Caco-2 (cell line): Measurements from ENCODE around the gene SLC39A11. TPM values are rescaled to one million over a fixed set of nuclear protein-coding genes. Genes with fewer than 3 reads are reported as not detected.

Experiments used
- BruUV-seq: library from RNA; stranded (reverse); fragments of 400-500 nt; replicated peaks from 2 replicates; lab custom pipeline; 2021; lab: Mats Ljungman, UMichigan
- CTCF ChIA-PET: fragments of 300-600 bp; sonication (Branson Sonifier 250); formaldehyde crosslinking; loops from one replicate; lab custom pipeline; 2022; ENCODE audit warnings: antibody characterized with exemption; lab: Charles Lee
- POLR2A ChIA-PET: fragments of 300-600 bp; sonication (Branson Sonifier 250); formaldehyde crosslinking; loops from one replicate; lab custom pipeline; 2022; ENCODE audit warnings: antibody characterized with exemption; lab: Charles Lee
- DNase-seq, 2 experiments: peaks; one replicate each; pipeline versions ENCODE4 v3.0.0 to v3.0.0-alpha.2; 2020 to 2022
- H3K27me3 ChIP-seq: replicated peaks from 2 replicates; pipeline ENCODE4 v1.6.0; 2011; ENCODE audit warnings: low read length; ENCODE audit not compliant: control insufficient read depth, insufficient read depth
- H3K36me3 ChIP-seq: 2 replicates; pipeline ENCODE4 v1.5.1; 2011; ENCODE audit warnings: low read length; ENCODE audit not compliant: control insufficient read depth, insufficient read depth
- H3K4me1 ChIP-seq: fragments of 250-450 bp; sonication (Bioruptor Pico); 2 replicates; pipeline ENCODE4 v1.5.1; 2020; ENCODE audit warnings: mild to moderate bottlenecking
- H3K4me3 ChIP-seq: 2 replicates; pipeline ENCODE4 v1.5.1; 2011; ENCODE audit warnings: low read depth, mild to moderate bottlenecking, control low read depth, low read length
- H3K9me3 ChIP-seq: fragments of 250-450 bp; sonication (Bioruptor Pico); 2 replicates; pipeline ENCODE4 v1.5.1; 2020; ENCODE audit warnings: mild to moderate bottlenecking, moderate library complexity
- H3K27ac Mint-ChIP-seq: one replicate; pipeline ENCODE4 v1.8.0; 2022; ENCODE audit warnings: mixed read lengths; ENCODE audit not compliant: unreplicated experiment
- H3K27me3 Mint-ChIP-seq: one replicate; pipeline ENCODE4 v1.8.0; 2022; ENCODE audit warnings: mixed read lengths; ENCODE audit not compliant: insufficient read depth, unreplicated experiment
- H3K36me3 Mint-ChIP-seq: one replicate; pipeline ENCODE4 v1.8.0; 2022; ENCODE audit warnings: mild to moderate bottlenecking, mixed read lengths; ENCODE audit not compliant: insufficient read depth, unreplicated experiment
- H3K4me1 Mint-ChIP-seq: one replicate; pipeline ENCODE4 v1.8.0; 2022; ENCODE audit warnings: low read depth, mixed read lengths; ENCODE audit not compliant: unreplicated experiment
- H3K4me3 Mint-ChIP-seq: one replicate; pipeline ENCODE4 v1.8.0; 2022; ENCODE audit warnings: mild to moderate bottlenecking, moderate library complexity, mixed read lengths; ENCODE audit not compliant: unreplicated experiment
- H3K9me3 Mint-ChIP-seq: one replicate; pipeline ENCODE4 v1.8.0; 2022; ENCODE audit warnings: mixed read lengths; ENCODE audit not compliant: unreplicated experiment
- CTCF ChIP-seq, 2 experiments: fragments of 200-600 bp in 1 of 2; IDR thresholded peaks; 1 replicate in 1 of 2; 2 replicates in 1 of 2; pipeline versions ENCODE4 v1.5.1 to v1.8.0; 2011 to 2022; ENCODE audit warnings: antibody characterized with exemption in 1 of 2, control low read depth in 1 of 2, inconsistent platforms in 1 of 2, low read depth in 1 of 2, low read length in 1 of 2, mild to moderate bottlenecking in 1 of 2, moderate library complexity in 1 of 2; ENCODE audit not compliant: insufficient read depth in 1 of 2, severe bottlenecking in 1 of 2, unreplicated experiment in 1 of 2
- intact Hi-C: fragments of 100-400 bp; cut with micrococcal nuclease; formaldehyde crosslinking; loops from one replicate; pipeline ENCODE4 v1.10.0; 2022; ENCODE audit not compliant: unreplicated experiment
- total RNA-seq: library from RNA; stranded (reverse); gene quantifications from 2 replicates; pipeline ENCODE4 v1.2.3, GENCODE V29; 2022

Gene SLC39A11
- total RNA-seq, 1 experiment from 2014 or later = 26.4 TPM

GRCh38 chr17:73130977-73131376 is 38.5 kb upstream of the SLC39A11 start:
- H3K4me3 Mint-ChIP-seq = no peak overlapping the region
- Histone ChIP-seq H3K9me3 (no peaks in the 10 kb centered on the region), H3K4me1 (no peaks in the 10 kb centered on the region), H3K36me3 (no peaks in the 10 kb centered on the region), H3K4me3 (no peak overlapping the region), H3K27me3 (no peaks in the 10 kb centered on the region; the same call in 1 of the 2 replicates)
- no peak for DNase-seq
- H3K36me3 Mint-ChIP-seq = no peaks in the 10 kb centered on the region
- H3K27me3 Mint-ChIP-seq = no peaks in the 10 kb centered on the region
- BruUV-seq = no TSS peak
- no peak for TF ChIP-seq CTCF (IDR thresholded peaks at IDR 0.05; ENCODE audit: insufficient read depth in 1 of 2, low read depth in 1 of 2, low read length in 1 of 2, severe bottlenecking in 1 of 2, unreplicated experiment in 1 of 2)
- no peaks in the 10 kb centered on the region for H3K9me3 Mint-ChIP-seq
- ChIA-PET POLR2A (no interaction called here), CTCF (no interaction called here)
- H3K27ac Mint-ChIP-seq = no peak overlapping the region
- intact Hi-C loops = no loop called here
- no peaks in the 10 kb centered on the region for H3K4me1 Mint-ChIP-seq

- no peaks in the 10 kb centered on the region for H3K36me3 ChIP-seq
- Mint-ChIP-seq H3K36me3 (no peaks in the 10 kb centered on the region), H3K9me3 (no peaks in the 10 kb centered on the region), H3K27me3 (no peaks in the 10 kb centered on the region), H3K4me3 (no peak overlapping the region), H3K4me1 (no peaks in the 10 kb centered on the region), H3K27ac (no peak overlapping the region)
- intact Hi-C loops = no loop called here
- H3K9me3 ChIP-seq = no peaks in the 10 kb centered on the region
- DNase-seq = no peak
- POLR2A ChIA-PET = no interaction called here
- CTCF ChIA-PET = no interaction called here
- H3K4me1 ChIP-seq = no peaks in the 10 kb centered on the region
- no peak overlapping the region for H3K4me3 ChIP-seq
- no peaks in the 10 kb centered on the region; the same call in 1 of the 2 replicates for H3K27me3 ChIP-seq
- BruUV-seq = no TSS peak
- no peak for TF ChIP-seq CTCF (IDR thresholded peaks at IDR 0.05; ENCODE audit: insufficient read depth in 1 of 2, low read depth in 1 of 2, low read length in 1 of 2, severe bottlenecking in 1 of 2, unreplicated experiment in 1 of 2)
Measured at GRCh38 chr17:73128496-73128895, 36.0 kb upstream of the SLC39A11 start.

- ChIA-PET POLR2A (no interaction called here), CTCF (no interaction called here)
- H3K4me1 ChIP-seq = no peaks in the 10 kb centered on the region
- peaks cover 6% of the 10 kb centered on the region for H3K4me1 Mint-ChIP-seq
- H3K36me3 ChIP-seq = no peaks in the 10 kb centered on the region
- no peak for TF ChIP-seq CTCF (IDR thresholded peaks at IDR 0.05; ENCODE audit: insufficient read depth in 1 of 2, low read depth in 1 of 2, low read length in 1 of 2, severe bottlenecking in 1 of 2, unreplicated experiment in 1 of 2)
- H3K4me3 ChIP-seq = no peak overlapping the region
- no TSS peak for BruUV-seq
- intact Hi-C loops = no loop called here
- no peak overlapping the region for H3K27ac Mint-ChIP-seq
- H3K4me3 Mint-ChIP-seq = no peak overlapping the region
- H3K9me3 ChIP-seq = no peaks in the 10 kb centered on the region
- no peaks in the 10 kb centered on the region for H3K9me3 Mint-ChIP-seq
- H3K27me3 ChIP-seq = no peaks in the 10 kb centered on the region; the same call in 1 of the 2 replicates
- no peaks in the 10 kb centered on the region for H3K27me3 Mint-ChIP-seq
- H3K36me3 Mint-ChIP-seq = no peaks in the 10 kb centered on the region
- DNase-seq = no peak
Measured at GRCh38 chr17:73126716-73127473, 34.4 kb upstream of the SLC39A11 start.
